Right lobe of liver (tissue), 4 donors: ENCODE results near the gene HECTD1.

Source experiments
- CTCF ChIP-seq, 4 donors: fragments of 200-600 bp in 3 of 4; fragments of 450-650 bp in 1 of 4; IDR thresholded peaks; one replicate each; pipeline versions ENCODE4 v1.5.1 to v1.8.0; 2016 to 2022; ENCODE audit warnings: antibody characterized with exemption in 4 of 4, mild to moderate bottlenecking in 2 of 4
- POLR2A ChIP-seq: fragments of 450-650 bp; IDR thresholded peaks from one replicate; pipeline ENCODE4 v1.6.1; 2017; ENCODE audit warnings: antibody characterized with exemption, mild to moderate bottlenecking
- donor health status: DM: no; HTN: no; CAD: no.
- donor health status: DM: no; HTN: no; CAD: no.
- donor health status: DM: no; HTN: yes; CAD: no.

GRCh38 chr14:31137214-31137889, 70.2 kb downstream of the HECTD1 start:
- TF ChIP-seq CTCF (IDR thresholded peaks at IDR 0.05) (no peak), POLR2A (no peak)
